Activated gamma-delta T cell (primary cell): ENCODE data around the gene CDH23.

Experiments
- DNase-seq: peaks from one replicate; lab custom pipeline; 2025; lab: John Stamatoyannopoulos, UW

CDH23 gene

GRCh38 chr10:71604324-71605018 is 207.8 kb downstream of the CDH23 start:
- no peak for DNase-seq

- DNase-seq = no peak
Measured at GRCh38 chr10:71605263-71605962, 208.7 kb downstream of the CDH23 start.

- DNase-seq = no peak
Measured at GRCh38 chr10:71606257-71607081, 209.7 kb downstream of the CDH23 start.

GRCh38 chr10:71607082-71607443 is 210.3 kb downstream of the CDH23 start:
- no peak for DNase-seq

GRCh38 chr10:71608819-71609768 is 212.4 kb downstream of the CDH23 start:
- no peak for DNase-seq

GRCh38 chr10:71610651-71611050 is 213.9 kb downstream of the CDH23 start:
- no peak for DNase-seq

- DNase-seq = no peak
Measured at GRCh38 chr10:71611131-71611530, 214.4 kb downstream of the CDH23 start.

- no peak for DNase-seq
Measured at GRCh38 chr10:71611709-71612422, 215.1 kb downstream of the CDH23 start.

GRCh38 chr10:71613261-71613777 is 216.6 kb downstream of the CDH23 start:
- DNase-seq = no peak

- no peak for DNase-seq
Measured at GRCh38 chr10:71613877-71614276, 217.2 kb downstream of the CDH23 start.

- DNase-seq = no peak
Measured at GRCh38 chr10:71614946-71615345, 218.2 kb downstream of the CDH23 start.

- DNase-seq = no peak
Measured at GRCh38 chr10:71615538-71616329, 219.0 kb downstream of the CDH23 start.

- no peak for DNase-seq
Measured at GRCh38 chr10:71616817-71617654, 220.3 kb downstream of the CDH23 start.

GRCh38 chr10:71618176-71618575 is 221.5 kb downstream of the CDH23 start:
- DNase-seq = no peak

- DNase-seq = no peak
Measured at GRCh38 chr10:71618598-71618997, 221.9 kb downstream of the CDH23 start.

GRCh38 chr10:71620642-71621041 is 223.9 kb downstream of the CDH23 start:
- DNase-seq = no peak

GRCh38 chr10:71621231-71622153 is 224.8 kb downstream of the CDH23 start:
- DNase-seq = no peak

- no peak for DNase-seq
Measured at GRCh38 chr10:71622154-71622526, 225.4 kb downstream of the CDH23 start.
